Bronchial epithelial cell (primary cell): ENCODE measurements around the gene PPP1R12C. TPM values are rescaled to one million over a fixed set of nuclear protein-coding genes. Genes with fewer than 3 reads are reported as not detected.

Source experiments
- DNase-seq: peaks from one replicate; pipeline ENCODE4 v3.0.0-alpha.2; 2010; ENCODE audit warnings: low read depth
- FAIRE-seq: peaks from 2 replicates; lab custom pipeline; 2011; peaks lifted over from hg19 to GRCh38; lab: Jason Lieb, UNC
- H3K27me3 ChIP-seq: 2 replicates; pipeline ENCODE4 v1.5.1; 2011; ENCODE audit warnings: low read length; ENCODE audit not compliant: control insufficient read depth, insufficient read depth
- H3K36me3 ChIP-seq: 2 replicates; pipeline ENCODE4 v1.5.1; 2011; ENCODE audit warnings: low read length; ENCODE audit not compliant: control insufficient read depth, insufficient read depth
- H3K4me3 ChIP-seq: 2 replicates; pipeline ENCODE4 v1.5.1; 2011; ENCODE audit warnings: mild to moderate bottlenecking, low read depth, low read length, control low read depth
- total RNA-seq: library from RNA; depleted of rRNA; stranded (reverse); fragments of >200 nt; gene quantifications from 2 replicates; pipeline ENCODE4 v1.2.1, GENCODE V29; 2014
- TF ChIP-seq, protein P1 (sequence below): IDR thresholded peaks from 2 replicates; pipeline ENCODE4 v1.5.1; 2011; ENCODE audit warnings: mild to moderate bottlenecking, moderate library complexity, low read length, control low read depth, inconsistent platforms; ENCODE audit not compliant: insufficient read depth, severe bottlenecking

PPP1R12C gene
- total RNA-seq, 1 donor from 2014 or later = 22.9 TPM

DNA sequence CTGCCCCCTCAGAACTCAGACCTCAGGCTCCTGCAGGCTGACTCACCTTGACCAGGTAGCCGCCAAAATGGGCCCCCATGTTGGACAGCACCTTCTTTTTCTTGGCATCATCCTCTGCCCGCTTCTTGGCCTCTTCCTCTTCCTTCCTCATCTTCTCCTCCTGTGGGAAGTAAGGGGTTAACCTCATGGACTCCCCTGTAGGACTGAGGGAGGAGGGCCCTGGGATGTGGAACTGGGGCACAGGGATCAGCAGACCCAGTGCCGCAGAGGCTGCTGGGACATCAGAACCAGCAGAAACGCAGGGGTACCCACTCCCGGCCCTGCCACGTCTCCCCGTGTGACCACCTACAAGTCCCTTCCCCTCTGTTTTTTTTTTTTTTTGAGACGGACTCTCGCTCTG, 20.5 kb upstream of the PPP1R12C start:
- H3K27me3 ChIP-seq = peaks cover 2% of the 10 kb centered on the region

DNA sequence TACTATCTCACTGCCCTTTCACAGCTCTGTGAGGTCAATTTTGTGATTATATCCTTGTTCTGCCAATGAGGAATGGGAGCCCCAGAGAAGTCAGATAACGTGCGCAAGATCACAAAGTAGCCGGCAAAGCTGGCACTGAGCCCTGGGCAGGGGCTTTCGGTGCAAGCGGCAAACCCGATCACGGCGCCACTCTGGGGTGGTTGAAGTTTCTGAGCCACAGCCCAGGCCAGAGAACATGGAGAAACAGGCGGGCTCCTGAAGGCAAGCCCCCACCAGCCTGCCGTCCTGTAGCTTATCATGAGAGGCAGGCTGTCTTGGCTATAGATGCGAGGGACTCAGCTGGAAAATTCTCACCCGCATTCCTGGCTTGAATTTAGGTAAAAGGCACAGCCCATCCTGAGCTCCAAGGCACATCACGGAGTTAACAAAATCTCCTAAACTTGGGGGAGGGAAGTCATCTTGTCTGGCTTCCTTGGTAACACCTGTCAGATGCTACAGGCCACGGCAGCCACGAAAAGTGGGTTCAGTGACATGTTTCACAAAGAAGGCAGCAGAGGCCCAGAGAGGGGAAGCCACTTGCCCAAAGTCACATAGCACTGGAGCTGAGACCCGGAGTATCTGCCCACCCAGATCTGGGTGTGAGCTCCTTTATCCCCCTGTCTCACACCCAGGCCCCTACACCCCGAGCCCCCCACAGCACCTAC, 19.1 kb upstream of the PPP1R12C start:
- Histone ChIP-seq H3K4me3 (no peak overlapping the region), H3K36me3 (no peaks in the 10 kb centered on the region), H3K27me3 (peaks cover 2% of the 10 kb centered on the region)
- FAIRE-seq (no peak), DNase-seq (no peak)
- TF ChIP-seq, protein P1, sequence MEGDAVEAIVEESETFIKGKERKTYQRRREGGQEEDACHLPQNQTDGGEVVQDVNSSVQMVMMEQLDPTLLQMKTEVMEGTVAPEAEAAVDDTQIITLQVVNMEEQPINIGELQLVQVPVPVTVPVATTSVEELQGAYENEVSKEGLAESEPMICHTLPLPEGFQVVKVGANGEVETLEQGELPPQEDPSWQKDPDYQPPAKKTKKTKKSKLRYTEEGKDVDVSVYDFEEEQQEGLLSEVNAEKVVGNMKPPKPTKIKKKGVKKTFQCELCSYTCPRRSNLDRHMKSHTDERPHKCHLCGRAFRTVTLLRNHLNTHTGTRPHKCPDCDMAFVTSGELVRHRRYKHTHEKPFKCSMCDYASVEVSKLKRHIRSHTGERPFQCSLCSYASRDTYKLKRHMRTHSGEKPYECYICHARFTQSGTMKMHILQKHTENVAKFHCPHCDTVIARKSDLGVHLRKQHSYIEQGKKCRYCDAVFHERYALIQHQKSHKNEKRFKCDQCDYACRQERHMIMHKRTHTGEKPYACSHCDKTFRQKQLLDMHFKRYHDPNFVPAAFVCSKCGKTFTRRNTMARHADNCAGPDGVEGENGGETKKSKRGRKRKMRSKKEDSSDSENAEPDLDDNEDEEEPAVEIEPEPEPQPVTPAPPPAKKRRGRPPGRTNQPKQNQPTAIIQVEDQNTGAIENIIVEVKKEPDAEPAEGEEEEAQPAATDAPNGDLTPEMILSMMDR = no peak

More for the DNA sequence above, 20.5 kb upstream of the PPP1R12C start:
- Histone ChIP-seq H3K4me3 (no peak overlapping the region), H3K36me3 (no peaks in the 10 kb centered on the region)
- TF ChIP-seq, protein P1 = no peak
- FAIRE-seq = no peak
- no peak for DNase-seq

DNA sequence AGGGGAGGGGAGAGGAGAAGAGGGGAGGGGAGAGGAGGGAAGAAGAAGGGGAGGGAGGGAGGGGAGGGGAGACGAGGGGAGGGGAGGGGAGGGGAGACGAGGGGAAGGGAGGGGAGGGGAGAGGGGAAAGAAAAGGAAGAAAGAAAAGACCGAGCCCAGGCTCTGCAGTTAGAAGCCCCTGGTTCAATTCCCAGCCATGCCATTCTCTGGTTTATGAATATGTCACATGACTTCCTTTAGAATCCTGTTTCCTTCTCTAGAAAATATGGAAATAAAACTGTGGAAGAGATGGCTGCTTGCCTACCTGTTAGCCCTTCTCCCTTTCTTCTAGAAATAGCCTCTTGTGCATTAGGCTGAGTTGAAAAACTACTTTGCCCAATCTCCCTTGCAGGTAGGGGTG, 17.3 kb upstream of the PPP1R12C start:
- H3K27me3 ChIP-seq = peaks cover 3% of the 10 kb centered on the region
- H3K36me3 ChIP-seq = no peaks in the 10 kb centered on the region
- FAIRE-seq = no peak
- TF ChIP-seq, protein P1 = no peak
- no peak for DNase-seq
- H3K4me3 ChIP-seq = no peak overlapping the region

DNA sequence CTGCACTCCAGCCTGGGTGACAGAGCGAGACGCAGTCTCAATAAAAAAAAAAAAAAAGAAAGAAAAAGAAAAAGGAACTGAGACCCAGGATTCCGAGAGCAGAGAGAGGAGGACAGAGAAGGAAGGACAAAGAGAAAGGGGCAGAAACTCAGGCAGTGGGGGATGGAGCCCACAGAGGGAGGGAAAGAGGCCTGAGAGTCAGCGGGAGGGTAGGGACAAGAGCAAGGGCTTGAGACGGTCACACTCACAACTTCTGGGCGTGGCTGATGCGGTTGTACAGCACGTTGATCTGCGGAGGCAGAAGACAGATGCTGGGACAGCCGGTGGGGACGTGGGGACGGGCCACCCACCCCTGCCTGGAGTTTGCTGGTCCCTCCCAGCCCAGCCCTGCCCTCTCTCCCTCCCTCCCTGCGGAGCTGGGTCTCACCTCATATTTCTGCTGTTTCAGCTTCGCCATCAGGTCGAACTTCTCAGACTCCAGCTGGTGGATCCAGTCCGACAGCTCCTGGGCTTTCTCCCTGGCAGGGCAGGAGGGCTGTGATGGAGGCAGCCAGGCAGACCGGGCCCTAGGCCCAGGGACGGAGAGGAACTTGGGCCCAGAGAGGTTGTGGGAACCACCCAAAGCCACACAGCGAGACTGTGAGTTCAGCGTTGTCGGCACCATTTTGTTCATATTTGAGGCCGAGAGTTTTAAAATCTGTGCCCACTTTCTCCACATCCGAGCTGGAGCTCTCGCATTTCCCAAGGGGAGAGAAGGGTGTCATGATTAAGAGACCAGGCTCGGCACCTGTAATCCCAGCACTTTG, 16.4 kb upstream of the PPP1R12C start:
- H3K4me3 ChIP-seq = no peak overlapping the region
- FAIRE-seq (no peak), DNase-seq (no peak)
- TF ChIP-seq, protein P1 = no peak
- H3K36me3 ChIP-seq = no peaks in the 10 kb centered on the region
- H3K27me3 ChIP-seq = peaks cover 4% of the 10 kb centered on the region

DNA sequence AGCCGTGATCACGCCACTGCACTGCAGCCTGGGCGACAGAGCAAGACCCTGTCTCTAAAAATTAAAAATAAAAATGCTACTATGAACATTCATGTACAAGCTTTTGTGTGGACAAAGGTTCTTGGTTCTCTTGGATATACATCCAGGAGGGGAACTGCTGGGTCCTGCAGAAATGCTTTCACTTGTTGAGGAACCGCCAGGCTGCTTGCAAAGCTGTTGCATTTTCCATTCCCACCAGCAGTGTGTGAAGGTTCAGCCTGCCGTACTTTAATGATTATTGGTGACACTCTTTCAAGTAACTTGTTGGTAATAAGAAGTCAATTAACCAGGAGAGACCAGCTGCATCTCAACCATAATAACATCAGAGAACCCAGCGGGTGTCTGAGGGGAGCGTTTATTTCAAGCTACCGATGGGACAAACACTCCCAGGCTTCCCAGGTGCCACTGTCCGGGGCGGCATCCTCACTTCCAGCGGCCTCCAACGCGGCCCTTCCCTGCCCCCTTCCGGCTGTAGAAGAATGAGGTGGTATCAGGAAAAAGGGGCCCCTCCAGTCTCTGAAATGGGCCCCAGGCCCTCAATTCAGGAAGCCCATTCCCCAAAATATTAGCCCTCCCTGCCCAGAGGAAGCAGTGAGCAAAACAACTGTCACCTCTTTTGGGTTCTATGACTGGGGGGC, 15.2 kb upstream of the PPP1R12C start:
- TF ChIP-seq, protein P1 = no peak
- DNase-seq (no peak), FAIRE-seq (no peak)
- Histone ChIP-seq H3K4me3 (no peak overlapping the region), H3K36me3 (no peaks in the 10 kb centered on the region), H3K27me3 (peaks cover 4% of the 10 kb centered on the region)
